K562 (cell line): ENCODE data around the gene WDR64. TPM values are rescaled to one million over a fixed set of nuclear protein-coding genes. Genes with fewer than 3 reads are reported as not detected.

ENCODE experiments used
- CHD2 ChIP-seq: IDR thresholded peaks from 2 replicates; pipeline ENCODE4 v1.6.1; 2011; ENCODE audit warnings: low read depth, low read length
- ELK1 ChIP-seq: sonication (generic); formaldehyde crosslinking; IDR thresholded peaks from 2 replicates; pipeline ENCODE4 v1.8.1; 2022; ENCODE audit warnings: missing genetic modification reagents
- EP300 ChIP-seq: IDR thresholded peaks from 2 replicates; pipeline ENCODE4 v1.6.1; 2012; ENCODE audit warnings: low read length, improper control_type of control experiment
- MEF2A ChIP-seq: IDR thresholded peaks from 2 replicates; pipeline ENCODE4 v1.6.1; 2011; ENCODE audit warnings: low read depth, mild to moderate bottlenecking, low read length, moderate library complexity; ENCODE audit not compliant: control insufficient read depth
- PBX2 ChIP-seq, 2 experiments: IDR thresholded peaks in 1 of 2; conservative IDR thresholded peaks in 1 of 2; 2 replicates each; pipeline ENCODE4 v1.6.1; 2016; ENCODE audit warnings: low read depth in 2 of 2, mild to moderate bottlenecking in 1 of 2, missing compliant biosample characterization in 1 of 2, missing genetic modification characterization in 1 of 2, moderate library complexity in 1 of 2
- PHF20 ChIP-seq: fragments of 450-650 bp; IDR thresholded peaks from 2 replicates; pipeline ENCODE4 v1.6.1; 2018; ENCODE audit not compliant: partially characterized antibody
- PTRF ChIP-seq: fragments of 450-650 bp; IDR thresholded peaks from 2 replicates; pipeline ENCODE4 v1.6.1; 2016; ENCODE audit warnings: mild to moderate bottlenecking, missing genetic modification characterization, missing compliant biosample characterization
- THRB ChIP-seq: fragments of 450-650 bp; formaldehyde crosslinking; conservative IDR thresholded peaks from 2 replicates; pipeline ENCODE4 v1.4.0; 2022; ENCODE audit warnings: mild to moderate bottlenecking, missing genetic modification characterization
- TSHZ1 ChIP-seq: fragments of 250-450 bp; sonication (Bioruptor Pico); IDR thresholded peaks from 2 replicates; pipeline ENCODE4 v1.4.0; 2020; ENCODE audit warnings: mild to moderate bottlenecking, moderate library complexity
- USF2 ChIP-seq: sonication (generic); formaldehyde crosslinking; IDR thresholded peaks from 2 replicates; pipeline ENCODE4 v1.5.0; 2020; ENCODE audit warnings: missing genetic modification reagents
- XRCC5 ChIP-seq: fragments of 200-400 bp; formaldehyde crosslinking; IDR thresholded peaks from 2 replicates; pipeline ENCODE4 v1.6.1; 2017; ENCODE audit warnings: low read depth, mild to moderate bottlenecking, low read length
- ZBTB8A ChIP-seq: fragments of 450-650 bp; IDR thresholded peaks from 2 replicates; pipeline ENCODE4 v1.6.1; 2018; ENCODE audit warnings: mild to moderate bottlenecking, moderate library complexity; ENCODE audit not compliant: partially characterized antibody
- ZMIZ1 ChIP-seq, 2 experiments: fragments of 150-350 bp in 1 of 2; IDR thresholded peaks; 2 replicates each; pipeline ENCODE4 v1.6.1; 2012 to 2016; ENCODE audit warnings: low read depth in 2 of 2, low read length in 2 of 2, mild to moderate bottlenecking in 1 of 2, moderate library complexity in 1 of 2
- polyA plus RNA-seq, 8 experiments: library from polyadenylated mRNA; depleted of rRNA in 4 of 8; stranded (reverse) in 5 of 8; unstranded in 3 of 8; fragments of >200 nt; fragmentation: Nextera tagmentation in 2 of 8; fragmentation: Illumina TruSeq in 1 of 8; extraction: Ambion mirVana in 2 of 8; extraction: Trizol in 1 of 8; gene quantifications; 2 replicates each; pipeline versions ENCODE4 v1.2.1 to v1.2.3, GENCODE V29; 2011 to 2014; ENCODE audit warnings: inconsistent platforms in 1 of 8, missing spikeins in 1 of 8
- total RNA-seq, 7 experiments: library from RNA; depleted of rRNA in 6 of 7; stranded (reverse); fragments of >200 nt in 6 of 7; fragmentation: Illumina TruSeq in 2 of 7; extraction: Trizol in 2 of 7; gene quantifications; 2 replicates each; pipeline versions ENCODE4 v1.2.1 to v1.2.3, GENCODE V29; 2011 to 2021; ENCODE audit warnings: low replicate concordance in 1 of 7

The WDR64 gene
- total and polyA plus RNA-seq, 9 of the 15 experiments (the other 6 are each of a cell fraction or from before 2014, with no cell fraction given) = 0.06 to 0.29 (median 0.19) TPM; not detected in 5

GRCh38 chr1:241688940-241689368, 36.9 kb downstream of the WDR64 start (continued):
- TF ChIP-seq ZMIZ1 (IDR thresholded peaks at IDR 0.05; ENCODE audit: low read depth in 2 of 2, low read length in 2 of 2) (no peak), PHF20 (no peak), MEF2A (peak; percentile 98), ELK1 (CRISPR knock-in tag) (no peak), CHD2 (no peak), XRCC5 (no peak), EP300 (peak; percentile 25; the same call in 1 of the 2 replicates), ZBTB8A (no peak), THRB (no peak), USF2 (CRISPR knock-in tag) (no peak), PBX2 (CRISPR knock-in tag; IDR thresholded peaks at IDR 0.05; ENCODE audit: low read depth) (no peak), PBX2 (tag; conservative IDR thresholded peaks at IDR 0.05; ENCODE audit: low read depth) (peak; percentile 78), TSHZ1 (CRISPR knock-in tag) (no peak), PTRF (tag) (no peak)
